HG02870 (cell line): Measurements from ENCODE around the gene PES1.
"Not testable (repeated sequence)": the region's sequence is repeated elsewhere in the genome, so short reads cannot be mapped to it uniquely, and the experiment has no call there.

Experiments
- ATAC-seq: cut with Tn5 transposase; IDR thresholded peaks from one replicate; pipeline ENCODE4 v1.9.1; 2021; ENCODE audit warnings: mild to moderate bottlenecking, moderate library complexity; ENCODE audit not compliant: unreplicated experiment

The PES1 gene

GRCh38 chr22:30591588-30592359, at the start of gene PES1:
Gene PES1, minus strand, starts transcription at chr22:30591910. Its CDS starts 77 bp downstream, at chr22:30591833.
- ATAC-seq = peak; percentile 95

GRCh38 chr22:30640839-30641430, 49.2 kb upstream of the PES1 start:
- no peak for ATAC-seq

GRCh38 chr22:30640361-30640760, 48.7 kb upstream of the PES1 start:
- ATAC-seq = no peak

- no peak for ATAC-seq
Measured at GRCh38 chr22:30637701-30638114, 46.0 kb upstream of the PES1 start.

GRCh38 chr22:30636226-30637077, 44.7 kb upstream of the PES1 start:
- no peak for ATAC-seq

- ATAC-seq = peak; percentile 51
Measured at GRCh38 chr22:30635273-30636225, 43.8 kb upstream of the PES1 start, which contains the start of gene SLC35E4. Gene SLC35E4, plus strand, starts transcription at chr22:30635781. Its CDS starts 670 bp downstream, at chr22:30636451.

GRCh38 chr22:30634471-30635233, 42.9 kb upstream of the PES1 start:
- ATAC-seq = peak; percentile 49

GRCh38 chr22:30631469-30631868, 39.8 kb upstream of the PES1 start:
- ATAC-seq = not testable (repeated sequence)

- no peak for ATAC-seq
Measured at GRCh38 chr22:30628491-30628890, 36.8 kb upstream of the PES1 start.

- ATAC-seq = no peak
Measured at GRCh38 chr22:30627471-30627870, 35.8 kb upstream of the PES1 start.

GRCh38 chr22:30626413-30626812, 34.7 kb upstream of the PES1 start:
- no peak for ATAC-seq

- not testable (repeated sequence) for ATAC-seq
Measured at GRCh38 chr22:30619909-30620308, 28.2 kb upstream of the PES1 start.

- no peak for ATAC-seq
Measured at GRCh38 chr22:30617819-30618218, 26.1 kb upstream of the PES1 start.

- no peak for ATAC-seq
Measured at GRCh38 chr22:30615543-30615954, 23.8 kb upstream of the PES1 start.

- ATAC-seq = no peak
Measured at GRCh38 chr22:30614879-30615278, 23.2 kb upstream of the PES1 start.

GRCh38 chr22:30614268-30614667, 22.6 kb upstream of the PES1 start:
- ATAC-seq = no peak

GRCh38 chr22:30612789-30613188, 21.1 kb upstream of the PES1 start:
- ATAC-seq = no peak

GRCh38 chr22:30611197-30611596, 19.5 kb upstream of the PES1 start:
- no peak for ATAC-seq

GRCh38 chr22:30610299-30610698, 18.6 kb upstream of the PES1 start:
- no peak for ATAC-seq
